NCI-H2107 treated with DMSO at 0.1 percent for 48 hours (cell line): ENCODE results near the gene RPS10.

Experiments used
- DNase-seq: peaks from one replicate; lab custom pipeline; 2025; ENCODE audit not compliant: unreplicated experiment; lab: John Stamatoyannopoulos, UW

RPS10 gene

GRCh38 chr6:34425498-34426410 is at the start of gene RPS10:
TSS of gene RPS10 (minus strand) at chr6:34426069. CDS start at chr6:34425221, 848 bp downstream.
- DNase-seq, result peak; percentile 67

- no peak for DNase-seq
Measured at GRCh38 chr6:34475238-34475682, 49.4 kb upstream of the RPS10 start.

GRCh38 chr6:34474754-34475153 is 48.9 kb upstream of the RPS10 start:
- DNase-seq, result no peak

DNA sequence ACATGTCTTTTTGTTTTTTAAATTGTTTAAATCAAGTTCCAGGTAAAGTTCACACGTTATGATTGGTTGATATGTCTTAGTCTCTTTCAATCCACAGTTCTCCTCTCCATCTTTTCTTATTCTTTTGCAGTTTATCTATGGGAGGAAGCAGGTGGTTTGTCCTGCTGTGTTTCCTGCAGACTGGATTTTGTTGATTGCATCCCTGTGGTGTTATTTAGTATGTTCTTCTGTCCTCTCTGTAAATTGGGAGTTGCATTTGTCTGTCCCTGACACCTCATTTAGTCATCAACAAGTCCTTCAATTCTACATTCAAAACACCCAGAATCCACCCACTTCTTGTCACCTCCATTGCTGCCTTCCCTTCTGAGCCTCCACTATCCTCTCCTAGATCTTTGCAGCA is 48.1 kb upstream of the RPS10 start:
- DNase-seq, result no peak

GRCh38 chr6:34472425-34472824 is 46.6 kb upstream of the RPS10 start:
- DNase-seq, result no peak

DNA sequence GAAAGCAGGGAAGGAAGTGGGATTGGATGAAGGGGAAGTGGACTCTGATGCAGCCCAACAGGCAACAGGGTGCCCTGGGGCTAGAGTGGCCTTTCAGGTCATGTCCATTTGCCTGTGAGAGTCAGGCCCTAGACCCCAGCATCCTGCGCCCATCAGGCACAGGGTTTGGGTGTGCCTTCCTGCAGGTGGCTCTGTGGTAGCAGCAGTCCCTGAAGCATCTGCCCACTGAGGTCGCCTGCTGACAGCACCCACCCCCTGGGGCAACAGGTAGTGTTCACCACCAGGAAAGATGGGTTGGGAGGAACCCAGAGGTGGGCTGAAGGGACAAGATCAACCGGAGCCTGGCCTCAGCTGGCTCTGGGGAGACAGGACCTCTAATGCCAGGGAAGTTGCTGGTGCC is 43.6 kb upstream of the RPS10 start:
- no peak for DNase-seq

DNA sequence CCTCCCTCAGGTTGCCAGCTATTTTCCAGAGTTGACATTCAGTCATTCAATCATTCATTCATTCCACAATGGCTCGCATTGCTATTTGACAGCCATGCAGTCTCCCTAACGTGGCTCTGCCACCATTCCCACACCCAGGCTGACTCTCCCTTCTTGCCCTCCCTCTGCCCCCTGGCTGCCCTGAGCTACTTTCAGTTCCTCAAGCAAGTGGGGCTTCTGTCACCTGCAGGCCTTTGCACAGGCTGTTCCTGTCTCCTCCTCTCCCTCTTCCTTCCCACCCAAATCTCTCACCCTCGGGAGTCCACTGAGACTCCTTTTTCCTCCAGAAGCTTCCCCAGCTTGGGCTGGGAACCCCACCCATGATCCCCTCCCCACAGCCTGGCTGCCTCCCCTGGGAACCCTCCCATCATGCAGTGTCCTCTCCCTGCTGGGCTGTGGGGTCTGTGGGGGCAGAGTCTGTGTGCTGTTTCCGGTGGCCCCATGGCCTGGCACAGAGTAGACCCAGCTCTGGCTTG is 42.6 kb upstream of the RPS10 start:
- DNase-seq, result no peak

- no peak for DNase-seq
Measured at GRCh38 chr6:34466242-34467185, 40.6 kb upstream of the RPS10 start.

DNA sequence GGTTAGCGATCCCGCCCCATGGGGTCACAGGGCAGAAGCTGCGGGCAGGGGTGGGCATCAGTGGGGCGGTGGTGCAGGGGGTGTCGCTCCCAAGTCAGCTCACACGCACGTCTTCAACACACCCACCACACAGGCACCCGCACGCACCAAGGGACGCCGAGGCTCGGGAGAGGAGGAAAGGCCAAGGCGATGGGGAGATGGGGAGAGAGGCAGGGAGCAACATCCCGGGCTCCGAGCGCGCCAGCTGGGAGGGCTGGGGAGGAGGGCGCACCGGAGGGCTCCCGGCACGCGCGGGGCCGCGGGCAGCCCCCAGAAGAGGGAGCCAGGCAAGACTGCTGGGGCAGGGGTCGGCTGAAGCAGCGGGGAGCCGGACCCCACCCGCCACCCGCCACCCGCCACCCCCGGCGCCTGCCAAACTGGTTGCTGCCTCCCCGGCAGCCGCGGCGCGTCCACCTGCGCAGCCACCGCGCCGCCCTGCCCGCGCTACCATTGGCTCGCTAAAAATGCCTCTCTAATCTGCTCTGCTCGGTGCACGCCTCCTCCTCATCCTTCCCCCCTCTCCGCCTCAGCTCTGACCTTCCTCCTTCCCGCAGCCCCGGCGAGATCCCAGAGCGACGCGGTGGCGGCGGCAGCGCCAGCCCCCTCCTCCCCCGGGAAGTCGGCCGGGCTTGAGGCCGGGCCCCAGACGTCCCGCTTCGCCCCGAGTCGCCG is 39.8 kb upstream of the RPS10 start, which contains the start of gene PACSIN1:
PACSIN1 (plus strand) TSS at position 546 of the 711 bp plus-strand sequence. CDS start 60,230 bp downstream, outside the sequence.
- DNase-seq, result peak; percentile 22

- no peak for DNase-seq
Measured at GRCh38 chr6:34463849-34464248, 38.0 kb upstream of the RPS10 start.

- no peak for DNase-seq
Measured at GRCh38 chr6:34463299-34463698, 37.4 kb upstream of the RPS10 start.

GRCh38 chr6:34462551-34462971 is 36.7 kb upstream of the RPS10 start:
- no peak for DNase-seq

GRCh38 chr6:34462010-34462409 is 36.1 kb upstream of the RPS10 start:
- no peak for DNase-seq

- DNase-seq, result no peak
Measured at GRCh38 chr6:34460796-34461507, 35.1 kb upstream of the RPS10 start.

GRCh38 chr6:34459899-34460593 is 34.2 kb upstream of the RPS10 start:
- no peak for DNase-seq

DNA sequence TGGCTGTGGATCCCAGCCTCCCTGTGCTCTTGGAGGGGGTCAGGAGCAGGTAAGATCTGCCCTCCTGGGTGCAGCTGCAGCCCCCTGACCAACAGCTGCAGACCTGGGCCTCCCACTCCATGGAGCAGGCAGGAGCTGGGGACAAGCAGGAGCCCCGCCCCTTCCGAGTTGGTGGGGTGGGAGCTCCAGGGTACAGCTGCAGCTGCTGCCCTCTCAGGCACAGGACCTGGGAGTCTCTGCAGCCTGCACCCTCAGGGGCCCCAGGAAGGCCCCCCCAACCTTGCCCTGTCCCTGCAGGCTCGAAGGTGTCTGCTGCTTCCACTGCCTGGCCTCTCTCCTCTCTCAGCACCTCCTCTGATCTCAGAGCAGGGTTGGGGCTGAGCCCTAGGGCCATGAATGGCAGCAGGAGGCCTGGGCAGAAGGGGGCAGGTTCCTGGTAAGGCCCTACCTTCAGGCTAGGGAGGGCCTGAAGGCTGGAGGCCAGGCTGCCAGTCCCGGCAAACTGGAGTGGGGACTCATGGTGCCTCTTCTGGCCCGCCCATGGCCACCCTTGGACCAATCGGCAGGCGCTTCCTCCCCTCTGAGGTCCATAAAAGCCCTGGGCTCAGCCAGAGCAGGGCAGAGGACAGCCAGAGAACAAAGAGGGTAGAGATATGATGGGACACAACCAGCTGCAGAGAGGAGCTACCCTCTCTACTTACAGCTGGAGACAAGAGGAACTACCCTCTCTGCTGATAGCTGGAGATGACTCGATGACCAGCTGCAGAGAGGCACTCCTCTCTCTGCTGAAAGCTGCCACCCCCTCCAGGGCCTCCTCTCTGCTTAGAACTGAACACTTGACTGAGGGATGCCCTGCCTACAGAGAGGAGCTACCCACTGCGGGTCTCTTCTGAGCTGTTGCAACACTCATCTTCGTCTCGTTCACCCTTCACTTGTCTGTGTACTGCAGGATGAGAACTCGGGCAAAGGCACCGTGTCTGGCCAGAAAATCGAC is 32.2 kb upstream of the RPS10 start:
- no peak for DNase-seq

- no peak for DNase-seq
Measured at GRCh38 chr6:34457382-34457741, 31.5 kb upstream of the RPS10 start.

DNA sequence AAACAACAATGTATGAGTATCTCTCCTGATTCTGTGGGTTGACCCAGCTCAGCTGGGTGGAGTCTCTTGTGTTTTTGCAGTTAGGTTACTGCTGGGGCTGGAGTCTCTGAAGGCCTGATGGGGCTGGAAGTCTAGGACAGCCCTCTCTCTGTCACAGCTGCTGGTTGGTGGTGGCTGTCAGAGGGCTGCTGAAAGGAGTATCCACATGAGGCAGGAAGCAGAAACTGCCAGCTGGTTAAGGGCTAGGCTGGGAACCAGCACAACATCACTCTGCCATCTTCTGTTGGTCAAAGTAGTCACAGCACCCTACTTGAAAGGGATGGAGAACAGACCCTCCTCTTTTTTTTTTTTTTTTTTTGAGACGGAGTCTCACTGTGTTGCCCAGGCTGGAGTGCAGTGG is 30.0 kb upstream of the RPS10 start:
- DNase-seq, result no peak
